ENCODE measurements around the gene STK32B.

STK32B gene

GRCh38 chr4:5133201-5133600, 81.9 kb downstream of the STK32B start:
- H3K9me3 ChIP-seq (ENCODE audit: control insufficient read depth, insufficient read depth, low read length) = no peaks in the 10 kb centered on the region
- no peaks in the 10 kb centered on the region for H3K36me3 ChIP-seq (ENCODE audit: control insufficient read depth, insufficient read depth, low read length)
- no peak overlapping the region for H3K9ac ChIP-seq (ENCODE audit: low read depth, low read length)
- no peaks in the 10 kb centered on the region for H3K27me3 ChIP-seq (ENCODE audit: control insufficient read depth, insufficient read depth, low read length)
- H3K4me1 ChIP-seq (ENCODE audit: control insufficient read depth, insufficient read depth, low read length) = peaks cover 10% of the 10 kb centered on the region
- no peak overlapping the region for H3K4me3 ChIP-seq (ENCODE audit: low read depth, low read length)

- Histone ChIP-seq H3K9me3 (ENCODE audit: control insufficient read depth, insufficient read depth, low read length) (no peaks in the 10 kb centered on the region), H3K36me3 (ENCODE audit: control insufficient read depth, insufficient read depth, low read length) (no peaks in the 10 kb centered on the region), H3K4me1 (ENCODE audit: control insufficient read depth, insufficient read depth, low read length) (peaks cover 10% of the 10 kb centered on the region), H3K9ac (ENCODE audit: low read depth, low read length) (no peak overlapping the region), H3K27me3 (ENCODE audit: control insufficient read depth, insufficient read depth, low read length) (no peaks in the 10 kb centered on the region), H3K4me3 (ENCODE audit: low read depth, low read length) (no peak overlapping the region)
Measured at GRCh38 chr4:5133933-5134594, 82.8 kb downstream of the STK32B start.

- no peak overlapping the region for H3K9ac ChIP-seq (ENCODE audit: low read depth, low read length)
- H3K27me3 ChIP-seq (ENCODE audit: control insufficient read depth, insufficient read depth, low read length) = no peaks in the 10 kb centered on the region
- H3K36me3 ChIP-seq (ENCODE audit: control insufficient read depth, insufficient read depth, low read length) = no peaks in the 10 kb centered on the region
- H3K9me3 ChIP-seq (ENCODE audit: control insufficient read depth, insufficient read depth, low read length) = no peaks in the 10 kb centered on the region
- H3K4me3 ChIP-seq (ENCODE audit: low read depth, low read length) = no peak overlapping the region
- H3K4me1 ChIP-seq (ENCODE audit: control insufficient read depth, insufficient read depth, low read length) = peaks cover 10% of the 10 kb centered on the region
Measured at GRCh38 chr4:5134620-5135019, 83.3 kb downstream of the STK32B start.

- Histone ChIP-seq H3K4me1 (ENCODE audit: control insufficient read depth, insufficient read depth, low read length) (peaks cover 10% of the 10 kb centered on the region), H3K9ac (ENCODE audit: low read depth, low read length) (no peak overlapping the region), H3K27me3 (ENCODE audit: control insufficient read depth, insufficient read depth, low read length) (no peaks in the 10 kb centered on the region), H3K36me3 (ENCODE audit: control insufficient read depth, insufficient read depth, low read length) (no peaks in the 10 kb centered on the region), H3K4me3 (ENCODE audit: low read depth, low read length) (no peak overlapping the region), H3K9me3 (ENCODE audit: control insufficient read depth, insufficient read depth, low read length) (no peaks in the 10 kb centered on the region)
Measured at GRCh38 chr4:5137226-5137625, 85.9 kb downstream of the STK32B start.

- H3K9me3 ChIP-seq (ENCODE audit: control insufficient read depth, insufficient read depth, low read length) = no peaks in the 10 kb centered on the region
- H3K4me1 ChIP-seq (ENCODE audit: control insufficient read depth, insufficient read depth, low read length) = peaks cover 10% of the 10 kb centered on the region
- no peaks in the 10 kb centered on the region for H3K27me3 ChIP-seq (ENCODE audit: control insufficient read depth, insufficient read depth, low read length)
- H3K4me3 ChIP-seq (ENCODE audit: low read depth, low read length) = no peak overlapping the region
- H3K36me3 ChIP-seq (ENCODE audit: control insufficient read depth, insufficient read depth, low read length) = no peaks in the 10 kb centered on the region
- no peak overlapping the region for H3K9ac ChIP-seq (ENCODE audit: low read depth, low read length)
Measured at GRCh38 chr4:5137927-5138326, 86.6 kb downstream of the STK32B start.

- H3K36me3 ChIP-seq (ENCODE audit: control insufficient read depth, insufficient read depth, low read length) = no peaks in the 10 kb centered on the region
- H3K27me3 ChIP-seq (ENCODE audit: control insufficient read depth, insufficient read depth, low read length) = no peaks in the 10 kb centered on the region
- H3K9me3 ChIP-seq (ENCODE audit: control insufficient read depth, insufficient read depth, low read length) = no peaks in the 10 kb centered on the region
Measured at GRCh38 chr4:5138389-5138788, 87.1 kb downstream of the STK32B start.

GRCh38 chr4:5139141-5139540, 87.9 kb downstream of the STK32B start:
- no peak overlapping the region for H3K4me3 ChIP-seq (ENCODE audit: low read depth, low read length)
- H3K27me3 ChIP-seq (ENCODE audit: control insufficient read depth, insufficient read depth, low read length) = no peaks in the 10 kb centered on the region
- H3K4me1 ChIP-seq (ENCODE audit: control insufficient read depth, insufficient read depth, low read length) = peaks cover 4% of the 10 kb centered on the region
- no peaks in the 10 kb centered on the region for H3K36me3 ChIP-seq (ENCODE audit: control insufficient read depth, insufficient read depth, low read length)
- no peaks in the 10 kb centered on the region for H3K9me3 ChIP-seq (ENCODE audit: control insufficient read depth, insufficient read depth, low read length)
- no peak overlapping the region for H3K9ac ChIP-seq (ENCODE audit: low read depth, low read length)

More at GRCh38 chr4:5138389-5138788, 87.1 kb downstream of the STK32B start:
- Histone ChIP-seq H3K9ac (ENCODE audit: low read depth, low read length) (no peak overlapping the region), H3K4me3 (ENCODE audit: low read depth, low read length) (no peak overlapping the region), H3K4me1 (ENCODE audit: control insufficient read depth, insufficient read depth, low read length) (peaks cover 10% of the 10 kb centered on the region)

- Histone ChIP-seq H3K36me3 (ENCODE audit: control insufficient read depth, insufficient read depth, low read length) (no peaks in the 10 kb centered on the region), H3K27me3 (ENCODE audit: control insufficient read depth, insufficient read depth, low read length) (no peaks in the 10 kb centered on the region), H3K4me1 (ENCODE audit: control insufficient read depth, insufficient read depth, low read length) (no peaks in the 10 kb centered on the region), H3K9ac (ENCODE audit: low read depth, low read length) (no peak overlapping the region), H3K4me3 (ENCODE audit: low read depth, low read length) (no peak overlapping the region), H3K9me3 (ENCODE audit: control insufficient read depth, insufficient read depth, low read length) (no peaks in the 10 kb centered on the region)
Measured at GRCh38 chr4:5141802-5142201, 90.5 kb downstream of the STK32B start.

- no peaks in the 10 kb centered on the region for H3K4me1 ChIP-seq (ENCODE audit: control insufficient read depth, insufficient read depth, low read length)
- no peak overlapping the region for H3K9ac ChIP-seq (ENCODE audit: low read depth, low read length)
- no peaks in the 10 kb centered on the region for H3K36me3 ChIP-seq (ENCODE audit: control insufficient read depth, insufficient read depth, low read length)
- H3K27me3 ChIP-seq (ENCODE audit: control insufficient read depth, insufficient read depth, low read length) = no peaks in the 10 kb centered on the region
- H3K4me3 ChIP-seq (ENCODE audit: low read depth, low read length) = no peak overlapping the region
- no peaks in the 10 kb centered on the region for H3K9me3 ChIP-seq (ENCODE audit: control insufficient read depth, insufficient read depth, low read length)
Measured at GRCh38 chr4:5142726-5143125, 91.4 kb downstream of the STK32B start.

GRCh38 chr4:5143306-5143861, 92.1 kb downstream of the STK32B start:
- H3K4me3 ChIP-seq (ENCODE audit: low read depth, low read length) = no peak overlapping the region
- H3K27me3 ChIP-seq (ENCODE audit: control insufficient read depth, insufficient read depth, low read length) = no peaks in the 10 kb centered on the region

GRCh38 chr4:5143940-5144339, 92.7 kb downstream of the STK32B start:
- no peak overlapping the region for H3K9ac ChIP-seq (ENCODE audit: low read depth, low read length)
- H3K36me3 ChIP-seq (ENCODE audit: control insufficient read depth, insufficient read depth, low read length) = no peaks in the 10 kb centered on the region
- H3K27me3 ChIP-seq (ENCODE audit: control insufficient read depth, insufficient read depth, low read length) = no peaks in the 10 kb centered on the region
- H3K4me1 ChIP-seq (ENCODE audit: control insufficient read depth, insufficient read depth, low read length) = no peaks in the 10 kb centered on the region
- H3K4me3 ChIP-seq (ENCODE audit: low read depth, low read length) = no peak overlapping the region
- H3K9me3 ChIP-seq (ENCODE audit: control insufficient read depth, insufficient read depth, low read length) = no peaks in the 10 kb centered on the region

More at GRCh38 chr4:5143306-5143861, 92.1 kb downstream of the STK32B start:
- Histone ChIP-seq H3K9ac (ENCODE audit: low read depth, low read length) (no peak overlapping the region), H3K4me1 (ENCODE audit: control insufficient read depth, insufficient read depth, low read length) (no peaks in the 10 kb centered on the region), H3K9me3 (ENCODE audit: control insufficient read depth, insufficient read depth, low read length) (no peaks in the 10 kb centered on the region), H3K36me3 (ENCODE audit: control insufficient read depth, insufficient read depth, low read length) (no peaks in the 10 kb centered on the region)

- H3K4me1 ChIP-seq (ENCODE audit: control insufficient read depth, insufficient read depth, low read length) = no peaks in the 10 kb centered on the region
- H3K27me3 ChIP-seq (ENCODE audit: control insufficient read depth, insufficient read depth, low read length) = no peaks in the 10 kb centered on the region
- no peaks in the 10 kb centered on the region for H3K36me3 ChIP-seq (ENCODE audit: control insufficient read depth, insufficient read depth, low read length)
- H3K9me3 ChIP-seq (ENCODE audit: control insufficient read depth, insufficient read depth, low read length) = no peaks in the 10 kb centered on the region
- H3K4me3 ChIP-seq (ENCODE audit: low read depth, low read length) = no peak overlapping the region
- H3K9ac ChIP-seq (ENCODE audit: low read depth, low read length) = no peak overlapping the region
Measured at GRCh38 chr4:5144384-5144783, 93.1 kb downstream of the STK32B start.

Measured in iPS-15b (cell line).